ENCODE measurements around the gene SCD. TPM values are rescaled to one million over a fixed set of nuclear protein-coding genes. Genes with fewer than 3 reads are reported as not detected.

Gene SCD
- total RNA-seq, 1 donor from 2014 or later, result 975 TPM

GRCh38 chr10:100325158-100325557 lies 21.9 kb upstream of the SCD start:
- Mint-ChIP-seq H3K27me3 (ENCODE audit: low read depth) (peaks cover 72% of the 10 kb centered on the region), H3K4me3 (no peak overlapping the region), H3K27ac (ENCODE audit: unreplicated experiment) (no peak overlapping the region), H3K4me1 (no peaks in the 10 kb centered on the region), H3K36me3 (ENCODE audit: low read depth) (no peaks in the 10 kb centered on the region), H3K9me3 (no peaks in the 10 kb centered on the region)
- TF ChIP-seq, protein P1, sequence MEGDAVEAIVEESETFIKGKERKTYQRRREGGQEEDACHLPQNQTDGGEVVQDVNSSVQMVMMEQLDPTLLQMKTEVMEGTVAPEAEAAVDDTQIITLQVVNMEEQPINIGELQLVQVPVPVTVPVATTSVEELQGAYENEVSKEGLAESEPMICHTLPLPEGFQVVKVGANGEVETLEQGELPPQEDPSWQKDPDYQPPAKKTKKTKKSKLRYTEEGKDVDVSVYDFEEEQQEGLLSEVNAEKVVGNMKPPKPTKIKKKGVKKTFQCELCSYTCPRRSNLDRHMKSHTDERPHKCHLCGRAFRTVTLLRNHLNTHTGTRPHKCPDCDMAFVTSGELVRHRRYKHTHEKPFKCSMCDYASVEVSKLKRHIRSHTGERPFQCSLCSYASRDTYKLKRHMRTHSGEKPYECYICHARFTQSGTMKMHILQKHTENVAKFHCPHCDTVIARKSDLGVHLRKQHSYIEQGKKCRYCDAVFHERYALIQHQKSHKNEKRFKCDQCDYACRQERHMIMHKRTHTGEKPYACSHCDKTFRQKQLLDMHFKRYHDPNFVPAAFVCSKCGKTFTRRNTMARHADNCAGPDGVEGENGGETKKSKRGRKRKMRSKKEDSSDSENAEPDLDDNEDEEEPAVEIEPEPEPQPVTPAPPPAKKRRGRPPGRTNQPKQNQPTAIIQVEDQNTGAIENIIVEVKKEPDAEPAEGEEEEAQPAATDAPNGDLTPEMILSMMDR (conservative IDR thresholded peaks at IDR 0.05), result no peak
- no peak for DNase-seq (ENCODE audit: low read depth, low spot score)

- H3K4me3 Mint-ChIP-seq, result no peak overlapping the region
- peaks cover 6% of the 10 kb centered on the region for H3K4me1 Mint-ChIP-seq
- no peaks in the 10 kb centered on the region for H3K36me3 Mint-ChIP-seq (ENCODE audit: low read depth)
- peaks cover 83% of the 10 kb centered on the region for H3K27me3 Mint-ChIP-seq (ENCODE audit: low read depth)
- TF ChIP-seq, protein P1 (conservative IDR thresholded peaks at IDR 0.05), result no peak
- no peaks in the 10 kb centered on the region for H3K9me3 Mint-ChIP-seq
- DNase-seq (ENCODE audit: low read depth, low spot score), result no peak
- no peak overlapping the region for H3K27ac Mint-ChIP-seq (ENCODE audit: unreplicated experiment)
Observed at GRCh38 chr10:100327007-100327717, 19.9 kb upstream of the SCD start.

DNA sequence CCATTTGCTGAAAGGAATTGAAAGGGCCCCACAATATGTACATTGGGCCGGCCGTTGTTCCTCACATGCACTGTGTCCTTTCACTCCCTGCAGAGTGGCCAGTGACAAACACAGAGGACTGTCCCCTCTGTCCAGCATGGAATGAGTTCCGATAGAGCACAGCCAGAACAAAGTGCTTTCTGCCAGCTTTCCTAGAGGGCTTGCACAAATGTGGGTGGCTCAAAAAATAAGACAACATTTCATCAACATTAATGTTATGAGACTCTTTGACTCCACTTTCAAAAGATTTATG lies 19.4 kb upstream of the SCD start:
- no peak for DNase-seq (ENCODE audit: low read depth, low spot score)
- no peak overlapping the region for H3K27ac Mint-ChIP-seq (ENCODE audit: unreplicated experiment)
- H3K36me3 Mint-ChIP-seq (ENCODE audit: low read depth), result no peaks in the 10 kb centered on the region
- no peaks in the 10 kb centered on the region for H3K9me3 Mint-ChIP-seq
- H3K27me3 Mint-ChIP-seq (ENCODE audit: low read depth), result peaks cover 83% of the 10 kb centered on the region
- H3K4me3 Mint-ChIP-seq, result no peak overlapping the region
- TF ChIP-seq, protein P1 (conservative IDR thresholded peaks at IDR 0.05), result no peak
- H3K4me1 Mint-ChIP-seq, result peaks cover 8% of the 10 kb centered on the region

GRCh38 chr10:100328198-100328597 lies 18.8 kb upstream of the SCD start:
- Mint-ChIP-seq H3K27ac (ENCODE audit: unreplicated experiment) (no peak overlapping the region), H3K9me3 (no peaks in the 10 kb centered on the region), H3K36me3 (ENCODE audit: low read depth) (no peaks in the 10 kb centered on the region), H3K4me1 (peaks cover 13% of the 10 kb centered on the region), H3K4me3 (no peak overlapping the region), H3K27me3 (ENCODE audit: low read depth) (peaks cover 85% of the 10 kb centered on the region)
- DNase-seq (ENCODE audit: low read depth, low spot score), result no peak
- TF ChIP-seq, protein P1 (conservative IDR thresholded peaks at IDR 0.05), result no peak

GRCh38 chr10:100330079-100330478 lies 17.0 kb upstream of the SCD start, which contains the start of gene PKD2L1:
Gene PKD2L1 (minus strand): TSS chr10:100330228. CDS start chr10:100330103, 125 bp downstream.
- Mint-ChIP-seq H3K4me1 (peaks cover 21% of the 10 kb centered on the region), H3K9me3 (no peaks in the 10 kb centered on the region), H3K27ac (ENCODE audit: unreplicated experiment) (no peak within 1 kb of the TSS), H3K27me3 (ENCODE audit: low read depth) (peaks cover 84% of the 10 kb centered on the region), H3K4me3 (no peak within 1 kb of the TSS), H3K36me3 (ENCODE audit: low read depth) (no peaks in the 10 kb centered on the region)
- no peak for DNase-seq (ENCODE audit: low read depth, low spot score)
- TF ChIP-seq, protein P1 (conservative IDR thresholded peaks at IDR 0.05), result no peak

Data from neural crest cell (in vitro differentiated cells).